SK-N-SH (cell line): ENCODE data around the gene SLC35F1.
"Not testable (repeated sequence)": the region's sequence is repeated elsewhere in the genome, so short reads cannot be mapped to it uniquely, and the experiment has no call there.

Experiments used
- CTCF ChIP-seq: fragments of 200-600 bp; sonication (generic); IDR thresholded peaks from 2 replicates; pipeline ENCODE4 v1.6.1; 2017; ENCODE audit warnings: antibody characterized with exemption, mild to moderate bottlenecking, moderate library complexity
- FOXJ3 ChIP-seq: sonication (generic); formaldehyde crosslinking; IDR thresholded peaks from 2 replicates; pipeline ENCODE4 v1.5.1; 2020; ENCODE audit warnings: mild to moderate bottlenecking, missing genetic modification reagents
- IRF3 ChIP-seq: fragments of 150-350 bp; IDR thresholded peaks from 2 replicates; pipeline ENCODE4 v1.6.1; 2016; ENCODE audit warnings: mild to moderate bottlenecking, low read depth, low read length
- RAD21 ChIP-seq: IDR thresholded peaks from 2 replicates; pipeline ENCODE4 v1.6.1; 2012; ENCODE audit warnings: mild to moderate bottlenecking, low read length
- RXRA ChIP-seq: IDR thresholded peaks from 2 replicates; pipeline ENCODE4 v1.4.0; 2012; ENCODE audit warnings: low read depth, mild to moderate bottlenecking, borderline replicate concordance
- SMC3 ChIP-seq: IDR thresholded peaks from 2 replicates; pipeline ENCODE4 v1.6.1; 2012; ENCODE audit warnings: low read depth, low read length, improper control_type of control experiment
- YY1 ChIP-seq: IDR thresholded peaks from 2 replicates; pipeline ENCODE4 v1.4.0; 2012; ENCODE audit warnings: low read depth, mild to moderate bottlenecking

GRCh38 chr6:117858601-117859000 is 48.5 kb upstream of the SLC35F1 start:
- TF ChIP-seq CTCF, RXRA, RAD21, IRF3, FOXJ3, SMC3, YY1: not testable (repeated sequence)
